ENCODE results near the gene DOK5.

The DOK5 gene

GRCh38 chr20:54692168-54692887 is 216.9 kb downstream of the DOK5 start:
- DNase-seq (ENCODE audit: low spot score): peak; percentile 26

GRCh38 chr20:54694516-54694915 is 219.1 kb downstream of the DOK5 start:
- no peak for DNase-seq (ENCODE audit: low spot score)

- DNase-seq (ENCODE audit: low spot score): no peak
These were observed 223.0 kb downstream of the DOK5 start for GRCh38 chr20:54698373-54698772.
